HG03520 (cell line): Measurements from ENCODE around the gene TDRD6.
A peak's percentile ranks its signal among the peaks of the same experiment; 100 is the strongest.
"Not testable (repeated sequence)": the region's sequence is repeated elsewhere in the genome, so short reads cannot be mapped to it uniquely, and the experiment has no call there.

Experiments used
- ATAC-seq: cut with Tn5 transposase; IDR thresholded peaks from one replicate; pipeline ENCODE4 v1.9.1; 2021; ENCODE audit warnings: mild to moderate bottlenecking, moderate library complexity; ENCODE audit not compliant: unreplicated experiment

TDRD6 gene

DNA sequence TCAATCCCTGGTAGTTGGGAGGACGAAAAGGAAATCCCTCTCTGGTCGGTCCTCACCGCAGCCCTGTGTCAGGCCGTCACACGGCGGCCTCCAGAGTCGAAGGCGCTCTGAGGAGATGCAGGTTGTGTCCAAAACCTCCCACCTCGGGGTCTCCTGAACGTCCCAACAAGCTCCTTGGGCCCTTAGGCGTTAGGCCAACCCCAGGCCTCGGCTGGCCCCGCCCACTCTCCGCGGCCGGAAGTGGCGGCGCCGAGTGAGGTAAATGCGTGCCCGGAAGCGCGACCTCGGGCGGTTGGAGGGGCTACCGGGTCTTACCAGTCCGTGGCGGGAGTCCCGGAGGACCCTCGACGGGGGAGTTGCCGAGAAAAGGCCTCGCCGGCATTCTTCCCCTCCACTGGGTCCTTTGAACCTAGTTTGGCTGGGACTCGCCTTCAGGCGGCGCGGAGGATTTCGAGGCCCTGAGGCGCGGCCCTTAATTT, at the start of gene TDRD6:
TDRD6 (plus strand) TSS at position 267 of the 479 bp plus-strand sequence. CDS start 244 bp downstream, outside the sequence.
- ATAC-seq: no peak

- ATAC-seq: no peak
Observed at GRCh38 chr6:46637933-46638332, 49.8 kb upstream of the TDRD6 start.

DNA sequence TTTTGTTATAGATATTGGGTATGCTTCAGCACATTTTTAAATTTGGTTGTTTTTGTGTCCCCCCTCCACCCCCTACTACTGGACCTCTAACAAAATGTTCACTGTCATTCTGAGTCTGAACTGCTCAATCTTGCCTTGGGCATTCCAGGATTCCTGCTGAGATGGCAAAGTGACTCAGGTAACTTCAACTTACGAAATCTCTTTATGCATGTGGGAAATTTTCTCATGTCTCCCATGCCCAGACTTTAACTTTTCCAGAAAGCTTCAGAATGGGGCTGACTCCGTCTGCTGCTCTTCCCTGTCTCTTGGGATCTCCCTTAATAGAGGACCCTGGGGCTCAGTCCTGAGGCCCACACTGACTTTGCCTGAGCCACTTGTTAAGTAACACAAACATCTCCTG, 49.0 kb upstream of the TDRD6 start:
- ATAC-seq: no peak

DNA sequence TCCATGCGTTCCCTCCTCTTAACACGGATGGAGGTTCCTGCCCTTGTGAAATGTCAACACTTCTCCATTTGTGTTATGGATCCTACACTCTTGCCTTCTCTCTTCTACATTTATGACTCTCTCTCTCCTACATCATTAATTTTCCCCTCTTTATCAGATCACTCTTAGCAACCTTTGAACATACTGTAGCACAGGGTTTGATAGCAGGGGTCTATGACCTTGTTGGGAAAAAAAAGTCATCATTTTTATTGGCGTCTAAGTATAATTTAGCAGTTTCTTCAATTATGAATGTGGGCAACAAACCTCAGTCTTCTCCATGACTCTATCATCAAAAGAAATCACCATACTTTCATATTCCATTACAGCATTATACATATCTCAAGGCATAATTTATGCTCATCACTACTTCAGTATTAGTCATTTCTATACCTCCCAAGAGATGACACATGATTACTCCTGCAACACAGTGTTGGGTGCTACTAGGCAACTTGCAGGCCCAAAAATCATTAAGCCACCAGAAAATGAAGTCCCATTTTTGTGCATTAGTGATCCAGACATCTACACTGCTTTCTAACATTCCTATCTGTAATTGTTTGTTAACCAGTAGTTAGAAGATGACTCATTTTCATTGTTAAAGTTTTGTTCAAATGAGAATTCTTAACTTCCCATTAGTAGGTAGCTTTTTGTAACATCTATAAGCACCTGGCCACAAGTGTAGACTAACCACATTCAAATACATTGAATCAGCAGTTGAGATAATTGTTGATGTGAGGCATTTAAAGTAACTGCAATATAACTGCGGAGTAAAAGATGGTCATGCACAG, 44.5 kb upstream of the TDRD6 start:
- ATAC-seq: no peak

- no peak for ATAC-seq
Observed at GRCh38 chr6:46645265-46645664, 42.4 kb upstream of the TDRD6 start.

GRCh38 chr6:46648108-46648507, 39.6 kb upstream of the TDRD6 start:
- not testable (repeated sequence) for ATAC-seq

- no peak for ATAC-seq
Observed at GRCh38 chr6:46648869-46649492, 38.7 kb upstream of the TDRD6 start.

DNA sequence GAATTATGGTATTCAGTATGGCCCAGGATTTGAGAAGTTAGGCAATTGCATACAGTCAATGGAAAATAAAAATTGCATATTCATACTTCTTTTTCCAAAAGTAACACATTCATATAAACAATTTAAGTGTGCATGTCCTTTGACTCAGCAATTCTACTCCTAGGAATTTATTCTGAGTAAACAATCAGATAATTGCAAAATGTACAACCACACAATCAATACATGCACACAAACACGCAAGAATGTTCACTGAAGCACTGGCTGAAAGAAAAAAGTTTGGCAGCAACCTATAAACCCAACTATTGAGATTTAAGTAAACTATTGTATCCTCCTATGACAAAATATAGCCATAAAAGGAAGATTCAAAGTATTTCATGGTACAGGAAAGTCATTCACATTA, 36.7 kb upstream of the TDRD6 start:
- ATAC-seq: no peak

- ATAC-seq: no peak
Observed at GRCh38 chr6:46651816-46652215, 35.9 kb upstream of the TDRD6 start.

DNA sequence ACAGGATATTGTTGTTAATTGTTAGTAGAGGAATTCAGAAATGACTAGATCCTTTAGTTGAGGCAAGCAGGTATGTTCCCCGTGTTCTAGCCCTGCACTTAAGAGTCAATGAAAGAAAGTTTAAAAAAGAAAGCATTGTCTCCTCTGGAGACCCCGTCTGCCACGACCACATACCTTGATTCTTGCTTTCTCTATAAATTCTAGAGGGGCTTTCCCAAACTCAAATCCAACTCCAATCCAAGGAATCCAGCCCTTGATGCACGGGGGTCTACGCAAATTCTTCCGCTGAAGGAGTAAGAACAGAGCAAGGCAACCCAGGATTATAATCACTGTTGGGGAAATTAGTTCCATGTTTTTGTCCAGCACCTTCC, 35.5 kb upstream of the TDRD6 start:
- no peak for ATAC-seq

- ATAC-seq: peak; percentile 100
Observed at GRCh38 chr6:46652603-46653438, 34.9 kb upstream of the TDRD6 start, which contains the start of the genes CYP39A1 and SLC25A27. CYP39A1 (minus strand) TSS chr6:46652818; CDS start chr6:46652582, 236 bp downstream. SLC25A27 (plus strand) TSS chr6:46652975; CDS start chr6:46653193, 218 bp downstream.

DNA sequence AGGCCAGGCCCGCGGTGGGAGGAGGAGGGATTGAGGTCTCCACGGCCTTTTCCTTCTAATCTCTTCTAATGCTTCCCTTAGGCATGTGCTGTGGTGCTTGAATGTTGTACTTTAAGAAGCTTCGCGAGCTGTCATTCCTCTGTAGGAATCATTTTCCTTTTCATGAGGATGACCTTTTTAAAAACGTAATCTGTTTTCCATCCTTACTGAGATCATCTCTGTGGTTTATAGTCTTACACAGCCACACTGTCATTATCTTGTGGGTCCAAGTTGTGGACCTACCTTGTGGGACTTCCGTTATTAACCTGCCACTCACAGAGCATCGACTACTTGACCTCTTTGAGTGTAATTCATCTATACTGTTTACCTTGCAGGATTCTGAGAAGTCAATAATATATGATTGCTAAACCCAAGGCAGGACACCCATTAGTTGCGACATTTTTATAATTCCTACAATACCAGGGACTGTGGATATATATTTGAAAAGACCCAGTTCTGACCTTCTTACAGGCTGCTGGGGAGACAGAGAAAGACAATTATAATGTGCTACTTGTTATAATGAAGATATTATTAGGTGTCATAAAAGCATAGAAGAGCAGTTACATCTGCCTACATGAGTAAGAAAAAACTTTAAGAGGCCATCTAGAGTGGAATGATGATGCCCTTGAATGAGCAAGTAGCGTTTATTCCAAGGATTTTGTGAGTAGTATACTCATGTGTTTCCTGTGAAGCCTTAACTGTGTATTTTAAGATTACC, 34.1 kb upstream of the TDRD6 start:
- ATAC-seq: no peak

GRCh38 chr6:46655803-46656202, 31.9 kb upstream of the TDRD6 start:
- no peak for ATAC-seq

DNA sequence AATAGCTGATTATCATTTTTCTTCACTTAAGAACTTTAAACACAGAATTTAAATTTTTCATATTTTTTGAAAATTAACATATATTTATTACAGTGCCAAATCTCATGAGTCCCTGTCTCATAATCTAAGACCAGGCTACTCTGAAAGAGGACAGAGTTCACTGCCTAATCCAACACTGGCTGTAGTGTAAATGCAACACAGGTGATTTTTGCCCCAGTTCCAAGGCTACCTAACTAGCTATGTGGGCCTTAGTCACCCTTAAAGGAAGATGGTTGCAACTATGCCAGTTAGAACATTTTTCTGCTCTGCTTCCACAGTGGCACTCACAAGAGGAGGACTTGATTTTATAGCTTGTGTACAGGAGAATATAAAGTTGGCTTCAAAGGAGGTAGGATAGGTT, 30.0 kb upstream of the TDRD6 start:
- no peak for ATAC-seq

GRCh38 chr6:46661483-46661882, 26.2 kb upstream of the TDRD6 start:
- ATAC-seq: no peak

DNA sequence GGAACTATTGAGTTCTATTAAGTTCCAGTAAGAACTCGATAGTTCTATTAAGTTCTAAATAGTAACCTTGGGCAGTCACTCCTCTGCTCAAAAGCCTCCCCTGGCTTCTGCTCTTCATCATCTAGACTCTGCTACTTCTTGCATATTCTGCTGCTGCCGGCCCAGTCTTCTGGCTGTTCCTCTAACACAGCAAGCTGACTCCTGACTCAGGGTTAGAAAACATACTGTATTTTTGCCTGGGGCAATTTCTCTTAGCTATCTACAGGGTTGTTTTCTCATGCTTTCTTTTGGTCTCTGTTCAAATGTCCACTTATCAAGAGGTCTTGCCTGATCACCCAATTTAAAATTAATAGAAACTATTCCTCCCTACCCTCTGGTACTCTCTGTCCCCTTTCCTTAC, 20.3 kb upstream of the TDRD6 start:
- ATAC-seq: no peak

GRCh38 chr6:46674410-46674809, 13.3 kb upstream of the TDRD6 start:
- ATAC-seq: no peak

GRCh38 chr6:46676604-46677313, 10.9 kb upstream of the TDRD6 start:
- ATAC-seq: no peak

- no peak for ATAC-seq
Observed at GRCh38 chr6:46677314-46677654, 10.4 kb upstream of the TDRD6 start.

- no peak for ATAC-seq
Observed at GRCh38 chr6:46684771-46685170, 2.9 kb upstream of the TDRD6 start.
